KBM-7 (cell line): ENCODE data around the gene MSL1.

Experiments
- DNase-seq: peaks from one replicate; pipeline ENCODE4 v3.0.0-alpha.2; 2015
- in situ Hi-C: fragments of 300-500 bp; cut with MboI; formaldehyde crosslinking; loops from 2 replicates; pipeline ENCODE4 v1.14.3; 2020; ENCODE audit warnings: low sequenced_read_pairs, low pct_unique_long_range_greater_than_20kb, mixed read lengths

The MSL1 gene, protein sequence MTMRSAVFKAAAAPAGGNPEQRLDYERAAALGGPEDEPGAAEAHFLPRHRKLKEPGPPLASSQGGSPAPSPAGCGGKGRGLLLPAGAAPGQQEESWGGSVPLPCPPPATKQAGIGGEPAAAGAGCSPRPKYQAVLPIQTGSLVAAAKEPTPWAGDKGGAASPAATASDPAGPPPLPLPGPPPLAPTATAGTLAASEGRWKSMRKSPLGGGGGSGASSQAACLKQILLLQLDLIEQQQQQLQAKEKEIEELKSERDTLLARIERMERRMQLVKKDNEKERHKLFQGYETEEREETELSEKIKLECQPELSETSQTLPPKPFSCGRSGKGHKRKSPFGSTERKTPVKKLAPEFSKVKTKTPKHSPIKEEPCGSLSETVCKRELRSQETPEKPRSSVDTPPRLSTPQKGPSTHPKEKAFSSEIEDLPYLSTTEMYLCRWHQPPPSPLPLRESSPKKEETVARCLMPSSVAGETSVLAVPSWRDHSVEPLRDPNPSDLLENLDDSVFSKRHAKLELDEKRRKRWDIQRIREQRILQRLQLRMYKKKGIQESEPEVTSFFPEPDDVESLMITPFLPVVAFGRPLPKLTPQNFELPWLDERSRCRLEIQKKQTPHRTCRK

DNA sequence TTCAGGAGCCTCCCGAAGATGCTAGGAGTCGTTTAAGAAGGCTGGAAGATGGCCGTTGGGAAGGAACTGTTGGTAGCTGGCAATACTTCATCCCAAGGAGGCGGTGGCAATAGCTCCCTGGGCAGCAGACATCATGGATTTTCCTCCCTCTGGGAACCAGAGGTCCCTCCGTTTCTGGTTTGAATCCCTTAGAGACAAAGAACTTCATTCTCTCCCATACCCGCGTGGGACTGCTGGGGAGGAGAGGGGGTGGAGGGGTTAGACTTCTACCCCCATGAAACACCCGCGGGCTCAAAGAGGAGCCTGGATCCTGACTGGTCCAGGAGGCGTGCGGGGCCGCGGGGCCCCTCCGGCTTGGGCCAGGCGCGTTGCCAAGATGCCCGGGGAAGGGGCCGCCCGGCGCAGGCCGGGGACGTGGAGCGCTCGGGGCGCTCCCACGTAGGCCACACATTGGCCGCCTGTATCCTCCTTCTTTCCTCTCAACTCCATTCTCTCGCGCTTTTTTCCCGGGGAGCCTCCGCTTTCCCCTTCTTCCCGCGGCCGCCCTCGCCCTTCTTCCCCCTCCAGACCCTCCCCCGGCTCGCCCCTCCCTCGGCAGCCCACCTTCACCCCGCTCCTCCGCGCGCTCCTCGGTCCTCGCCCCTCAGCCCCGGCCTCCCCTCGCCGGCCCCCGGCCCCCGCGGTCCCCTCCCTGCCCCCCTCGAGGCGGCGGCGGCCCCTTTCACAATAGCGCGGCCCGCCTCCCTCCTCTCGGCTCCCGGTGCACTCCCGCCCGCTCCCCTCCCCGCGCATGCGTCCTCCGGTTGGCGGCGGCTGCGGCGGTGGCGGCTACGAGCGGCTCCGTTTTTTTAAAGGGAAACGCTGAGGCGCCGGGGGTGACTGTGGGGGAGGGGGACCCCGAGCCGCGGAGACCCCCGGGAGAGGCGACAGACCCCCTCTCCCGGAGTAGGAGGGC lies at the start of gene MSL1:
Gene MSL1 (plus strand): TSS at position 791 of the 955 bp plus-strand sequence. CDS start 642 bp downstream, outside the sequence.
- peak; percentile 68 for DNase-seq
- in situ Hi-C loops: no loop called here

DNA sequence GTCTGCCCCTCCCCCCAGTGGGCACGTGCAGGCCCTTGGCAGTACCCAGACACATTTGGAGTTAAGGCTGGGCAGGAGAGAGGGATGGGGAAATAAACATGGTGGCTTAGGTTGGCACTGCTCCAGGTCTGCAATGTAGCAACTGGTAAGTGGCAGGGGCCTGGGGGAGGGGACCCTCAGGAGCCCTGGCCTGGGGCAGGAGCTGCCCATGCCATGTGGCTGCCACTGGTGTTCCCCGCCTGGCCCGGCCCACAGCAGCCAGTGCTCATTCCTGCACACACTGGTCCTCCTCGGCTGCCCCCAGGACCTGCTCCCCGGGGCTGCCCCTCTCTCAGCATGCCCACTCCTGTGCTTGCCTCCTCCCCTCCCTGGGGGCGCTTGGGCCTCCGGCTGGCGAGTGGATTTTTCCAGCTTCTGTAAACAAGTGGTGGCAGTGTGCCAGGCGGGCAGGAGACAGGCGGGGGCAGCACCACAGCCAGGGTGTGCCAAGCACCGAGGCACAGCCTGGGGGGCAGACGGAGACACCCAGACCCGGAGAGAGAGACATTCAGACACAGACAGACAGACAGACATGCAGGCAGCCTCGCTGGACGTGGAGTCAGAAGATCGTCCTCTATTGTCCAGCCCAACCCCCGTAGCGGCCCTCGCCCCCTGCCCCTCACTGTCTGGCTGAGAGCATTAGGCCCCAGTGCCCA lies 49.6 kb upstream of the MSL1 start:
- in situ Hi-C loops: no loop called here

DNA sequence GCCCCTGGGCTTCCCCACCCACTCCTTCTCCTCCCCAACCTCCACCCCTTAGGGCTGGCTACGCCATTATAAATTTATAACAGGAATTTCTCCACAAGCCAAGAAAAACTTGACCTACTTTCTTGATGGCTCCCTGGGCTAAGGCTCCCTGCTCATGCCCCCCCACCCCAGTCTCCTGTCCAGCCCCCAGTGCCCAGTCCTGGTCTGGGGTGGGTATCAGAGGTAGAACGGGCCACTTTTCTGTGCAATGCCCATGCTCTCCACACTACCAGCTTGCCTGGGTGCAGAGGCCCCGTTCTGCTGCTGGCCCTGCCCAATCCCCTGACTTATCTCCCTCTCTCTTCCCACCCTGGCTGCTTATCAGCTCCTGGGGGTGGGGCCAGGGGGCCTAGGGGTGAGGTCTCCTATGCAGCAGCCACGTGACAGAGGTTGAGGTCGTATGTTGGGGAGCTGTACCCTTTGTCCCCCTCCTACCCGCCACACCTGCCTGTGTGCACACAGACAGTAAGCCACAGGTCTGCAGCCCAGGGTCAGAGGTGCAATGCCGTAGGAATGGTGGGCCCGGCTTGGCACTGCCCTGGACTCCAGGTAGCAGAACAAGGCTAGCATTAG lies 48.9 kb upstream of the MSL1 start:
- no peak for DNase-seq
- in situ Hi-C loops: no loop called here

More for the DNA sequence above, 49.6 kb upstream of the MSL1 start:
- DNase-seq: peak; percentile 13

DNA sequence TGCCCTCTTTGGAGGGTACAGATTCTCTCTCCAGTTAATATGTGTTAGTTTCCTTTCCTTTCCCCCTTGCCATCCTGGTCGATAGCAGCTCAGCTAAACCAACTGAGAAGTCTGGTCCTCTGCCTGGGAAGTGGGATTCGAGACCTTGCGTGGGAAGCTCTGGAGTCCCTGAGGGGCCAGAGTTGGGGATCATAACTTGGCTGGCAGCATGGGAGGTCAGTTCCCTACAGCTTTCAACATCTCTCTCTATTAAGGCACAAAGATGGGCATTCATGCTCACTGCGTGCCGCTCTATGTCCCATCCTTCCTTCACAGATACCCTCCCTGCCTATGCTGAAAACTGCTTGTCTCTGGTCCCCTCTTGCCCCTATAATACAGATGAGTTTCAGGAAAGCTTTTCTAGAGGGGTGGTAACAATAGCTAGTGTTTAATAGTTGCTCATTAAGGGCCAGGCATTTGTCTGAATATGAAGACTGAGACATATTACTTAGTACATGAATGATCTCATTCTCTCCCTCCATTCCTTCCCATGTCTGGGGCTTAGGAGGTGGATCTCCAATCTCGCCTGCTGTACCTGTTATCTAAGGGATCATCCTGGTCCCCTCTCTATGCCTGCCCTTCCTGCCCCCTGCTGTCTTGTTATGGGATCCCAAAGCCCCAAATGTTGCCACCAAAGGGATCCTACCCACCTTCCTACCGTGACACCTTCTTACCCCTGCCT lies 48.2 kb upstream of the MSL1 start:
- in situ Hi-C loops: no loop called here

DNA sequence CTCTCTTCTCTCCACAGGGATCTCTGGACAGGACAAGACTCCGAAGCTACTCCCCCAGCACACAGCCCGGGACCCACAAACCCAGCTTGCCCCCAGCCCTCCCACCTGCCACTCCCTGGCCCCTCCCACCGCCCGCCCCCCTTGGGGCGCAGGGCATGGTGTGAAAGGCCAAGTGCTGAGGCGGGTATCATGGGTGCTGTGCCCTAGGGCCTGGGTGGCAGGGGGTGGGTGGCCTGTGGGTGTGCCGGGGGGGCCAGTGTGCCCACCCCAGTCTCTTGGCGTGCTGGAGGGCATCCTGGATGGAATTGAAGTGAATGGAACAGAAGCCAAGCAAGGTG lies 47.6 kb upstream of the MSL1 start:
- DNase-seq: no peak
- in situ Hi-C loops: no loop called here

More for the DNA sequence above, 48.2 kb upstream of the MSL1 start:
- DNase-seq: no peak

DNA sequence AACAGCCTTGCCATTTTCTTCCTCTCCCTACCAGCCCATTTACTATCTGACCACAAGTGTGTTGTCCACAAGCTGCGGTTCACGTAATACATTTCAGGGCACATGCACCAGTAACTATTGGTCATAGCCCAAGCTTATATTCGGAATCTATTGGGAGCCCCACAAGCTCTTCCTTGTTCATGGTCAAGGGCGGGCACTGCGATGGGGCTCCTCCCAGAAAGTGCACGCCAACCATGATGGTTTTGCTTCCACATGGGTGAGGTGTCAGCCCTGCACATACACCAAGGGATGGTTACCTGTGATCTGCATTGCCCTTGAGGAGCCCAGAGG lies 46.9 kb upstream of the MSL1 start:
- no peak for DNase-seq
- in situ Hi-C loops: no loop called here

DNA sequence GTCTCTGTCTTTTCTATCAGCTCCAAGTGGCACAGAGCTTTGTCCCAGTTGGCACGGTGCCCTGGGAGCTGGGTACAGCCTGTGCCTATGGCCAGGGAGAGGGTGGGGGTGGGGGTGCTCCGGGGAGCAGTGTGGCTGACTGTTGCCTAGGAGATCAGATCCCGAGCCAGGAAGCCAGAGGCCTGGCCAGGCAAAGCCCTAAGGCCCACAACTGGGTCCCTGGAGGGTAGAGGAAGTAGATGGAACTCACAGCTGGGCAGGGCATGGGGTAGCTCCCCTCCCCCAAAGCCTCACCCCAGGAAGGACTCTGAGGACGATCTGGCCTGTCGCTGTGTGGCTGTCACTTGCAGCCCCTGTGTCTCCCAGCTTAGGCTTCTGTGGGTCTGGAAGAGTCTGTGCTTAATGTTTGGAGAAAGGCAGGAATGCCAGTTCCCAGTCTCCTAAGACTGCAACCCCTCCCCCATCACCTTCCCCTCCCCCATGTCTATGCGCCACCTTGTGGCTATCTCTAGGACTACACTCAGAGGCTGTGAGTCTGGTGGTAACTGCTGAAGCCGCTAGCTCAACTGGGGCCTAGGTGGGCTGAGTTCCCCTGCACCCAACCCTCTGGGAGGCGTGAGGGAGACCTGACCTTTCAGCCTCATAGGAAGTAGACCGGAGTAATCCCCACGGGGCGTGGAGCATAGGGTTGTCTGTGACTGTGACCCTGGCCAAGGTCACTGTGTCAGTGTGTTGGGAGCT lies 46.4 kb upstream of the MSL1 start:
- peak; percentile 78 for DNase-seq
- in situ Hi-C loops: no loop called here

DNA sequence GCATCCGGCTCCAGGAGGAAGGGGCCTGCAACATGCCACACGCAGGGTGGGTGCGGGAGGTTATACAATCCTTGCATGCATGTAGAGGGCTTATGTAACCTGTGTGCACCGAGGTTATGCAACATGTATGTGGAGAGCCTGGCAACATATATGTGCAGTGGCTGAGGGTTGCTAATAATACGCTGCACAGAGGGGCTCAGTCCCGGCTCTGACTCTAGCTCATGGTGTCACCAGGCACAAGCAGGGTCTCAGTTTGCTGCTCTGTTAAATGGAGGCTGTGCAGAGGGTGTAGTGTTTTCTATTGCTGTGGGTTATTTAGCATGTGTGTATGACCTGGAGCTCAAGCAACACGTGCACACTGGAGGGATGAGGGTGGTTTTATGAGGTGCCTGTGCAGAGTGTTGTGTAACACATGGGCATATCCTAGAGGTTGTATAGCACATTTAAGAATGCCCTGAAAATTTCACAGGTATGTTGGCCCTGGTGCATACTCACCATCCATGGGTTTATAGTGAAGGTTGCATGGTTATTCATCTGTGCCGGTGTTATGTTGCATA lies 45.8 kb upstream of the MSL1 start:
- DNase-seq: no peak
- in situ Hi-C loops: no loop called here

DNA sequence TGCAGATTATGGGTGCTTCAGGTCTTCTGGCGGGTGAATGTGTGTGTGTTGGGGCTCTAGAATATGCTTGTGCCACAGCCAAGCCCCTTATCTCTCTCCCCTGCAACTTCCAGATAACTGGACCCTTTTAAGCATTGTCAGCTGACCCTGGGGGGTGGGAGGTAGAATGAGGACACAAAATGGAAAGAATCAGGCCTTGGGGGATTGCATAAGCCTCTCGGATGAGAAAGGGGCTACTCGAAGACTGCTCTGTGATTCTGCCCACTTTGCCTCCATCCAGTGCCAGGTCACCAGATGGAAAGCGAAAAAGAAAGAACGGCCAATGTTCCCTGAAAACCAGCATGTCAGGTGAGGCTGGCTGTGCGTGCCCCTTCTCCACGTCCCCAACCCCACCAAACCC lies 45.2 kb upstream of the MSL1 start:
- DNase-seq: no peak
- in situ Hi-C loops: no loop called here

DNA sequence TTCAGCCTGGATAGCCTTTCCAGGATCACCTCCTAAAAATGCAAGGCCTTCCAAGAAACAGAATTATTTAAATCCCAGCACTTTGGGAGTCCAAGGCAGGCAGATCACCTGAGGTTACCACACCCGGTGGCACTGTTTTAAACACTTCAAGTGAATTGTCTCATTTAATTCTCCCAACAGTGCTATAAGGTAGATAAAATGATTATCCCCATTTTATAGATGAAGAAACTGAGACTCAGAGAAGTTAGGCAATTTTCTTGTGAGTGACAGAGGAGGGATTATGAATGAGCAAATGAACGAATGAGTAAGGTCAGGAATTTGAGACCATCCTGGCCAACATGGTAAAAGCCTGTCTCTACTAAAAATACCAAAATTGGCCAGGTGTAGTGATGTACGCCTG lies 42.2 kb upstream of the MSL1 start:
- in situ Hi-C loops: no loop called here
- DNase-seq: no peak

DNA sequence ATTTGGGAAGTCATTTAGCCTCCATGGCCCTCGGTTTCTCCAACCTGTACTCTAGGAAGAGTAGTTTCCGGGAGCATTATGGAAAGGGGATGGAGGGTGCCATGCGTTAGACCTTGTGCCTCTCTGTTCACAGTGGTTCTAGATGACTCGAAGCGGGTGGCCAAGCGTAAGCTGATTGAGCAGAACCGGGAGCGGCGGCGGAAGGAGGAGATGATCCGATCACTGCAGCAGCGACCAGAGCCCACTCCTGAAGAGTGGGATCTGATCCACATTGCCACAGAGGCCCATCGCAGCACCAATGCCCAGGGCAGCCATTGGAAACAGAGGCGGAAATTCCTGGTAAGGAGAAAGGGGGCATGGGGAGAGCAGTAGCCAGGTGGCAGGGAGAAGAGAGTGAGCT lies 37.3 kb upstream of the MSL1 start:
- no peak for DNase-seq
- in situ Hi-C loops: no loop called here

DNA sequence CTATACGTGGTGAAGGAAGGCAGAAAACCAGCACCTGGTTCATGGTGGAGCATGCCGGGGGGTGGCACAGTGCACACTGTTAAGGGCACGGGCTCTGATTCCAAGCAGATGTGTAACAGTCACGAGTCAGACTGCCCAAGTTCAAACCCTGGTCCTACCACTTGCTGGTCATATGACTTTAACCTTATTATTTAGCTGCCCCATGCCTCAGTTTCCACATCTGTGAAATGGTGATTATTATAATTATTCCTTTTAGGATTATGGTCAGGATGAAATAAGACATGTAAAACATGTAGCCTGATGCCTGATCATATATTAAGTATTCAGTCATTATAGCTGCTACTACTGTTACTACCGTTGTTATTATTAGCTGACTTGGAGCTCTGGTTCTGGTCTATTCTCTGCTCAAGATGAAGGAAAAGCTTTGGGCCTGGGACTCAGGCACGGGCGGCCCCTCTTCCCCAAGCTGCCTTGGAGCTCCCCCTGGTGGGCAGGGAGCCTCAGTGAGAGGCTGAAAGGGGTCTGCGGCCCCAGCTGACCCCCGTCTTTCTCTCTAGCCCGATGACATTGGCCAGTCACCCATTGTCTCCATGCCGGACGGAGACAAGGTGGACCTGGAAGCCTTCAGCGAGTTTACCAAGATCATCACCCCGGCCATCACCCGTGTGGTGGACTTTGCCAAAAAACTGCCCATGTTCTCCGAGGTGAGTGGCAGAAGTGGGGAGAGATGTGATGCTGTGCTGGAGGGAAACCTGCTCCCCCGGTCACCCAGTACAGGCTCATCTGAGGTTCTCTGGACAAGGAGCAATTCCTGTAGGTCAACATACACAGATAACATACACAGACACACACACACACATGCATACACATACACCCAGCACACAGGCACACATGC lies 35.4 kb upstream of the MSL1 start:
- peak; percentile 50 for DNase-seq
- in situ Hi-C loops: no loop called here

DNA sequence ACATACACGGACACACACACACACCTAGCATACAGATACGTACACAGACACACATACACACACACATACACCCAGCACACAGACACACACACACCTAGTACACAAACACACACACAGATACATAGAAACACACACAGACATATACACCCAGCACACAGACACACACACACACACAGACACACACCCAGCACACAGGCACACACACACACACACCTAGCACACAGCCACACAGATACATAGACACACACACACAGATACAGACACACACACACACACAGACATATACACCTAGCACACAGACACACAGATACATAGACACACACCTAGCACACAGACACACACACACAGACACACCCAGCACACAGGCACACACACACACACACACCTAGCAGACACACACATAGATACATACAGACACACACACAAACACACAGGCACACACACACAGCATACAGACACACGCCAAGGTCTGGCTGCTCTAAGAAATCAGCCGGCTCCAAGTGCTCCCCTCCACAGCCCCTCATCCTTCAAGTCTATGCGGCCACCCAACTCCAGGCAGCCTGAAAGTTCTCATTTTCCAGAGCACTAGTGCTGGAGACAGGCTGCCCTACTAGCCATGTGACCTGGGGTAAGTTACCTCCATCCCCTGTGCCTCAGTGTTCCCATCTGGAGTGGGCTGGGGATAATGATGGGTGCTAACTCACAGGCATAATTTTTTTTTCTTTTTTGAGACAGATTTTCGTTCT lies 34.5 kb upstream of the MSL1 start:
- in situ Hi-C loops: no loop called here

DNA sequence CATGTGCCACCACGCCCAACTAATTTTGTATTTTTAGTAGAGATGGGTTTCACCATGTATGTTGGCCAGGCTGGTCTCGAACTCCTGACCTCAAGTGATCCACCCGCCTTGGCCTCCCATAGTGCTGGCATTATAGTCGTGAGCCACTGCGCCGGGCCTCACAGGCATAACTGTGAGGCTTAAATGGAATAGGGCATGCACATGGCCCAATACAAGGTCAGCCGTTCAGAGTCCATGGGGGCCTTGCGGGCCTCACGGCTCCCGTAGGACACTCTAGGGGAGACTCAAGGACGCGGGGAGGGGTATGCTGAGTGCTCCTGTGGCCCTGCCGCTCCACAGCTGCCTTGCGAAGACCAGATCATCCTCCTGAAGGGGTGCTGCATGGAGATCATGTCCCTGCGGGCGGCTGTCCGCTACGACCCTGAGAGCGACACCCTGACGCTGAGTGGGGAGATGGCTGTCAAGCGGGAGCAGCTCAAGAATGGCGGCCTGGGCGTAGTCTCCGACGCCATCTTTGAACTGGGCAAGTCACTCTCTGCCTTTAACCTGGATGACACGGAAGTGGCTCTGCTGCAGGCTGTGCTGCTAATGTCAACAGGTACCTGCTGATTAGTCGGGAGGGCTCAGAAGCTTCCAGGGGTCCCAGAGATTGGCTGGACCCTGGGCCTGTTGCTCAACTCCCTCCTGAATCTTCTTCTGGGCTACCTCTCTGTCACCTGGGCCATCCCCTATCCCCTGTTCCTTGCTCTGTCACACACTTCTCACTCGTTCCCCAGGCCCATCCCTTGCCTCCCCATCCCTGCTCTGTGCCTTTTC lies 33.7 kb upstream of the MSL1 start:
- DNase-seq: no peak
- in situ Hi-C loops: no loop called here

More for the DNA sequence above, 34.5 kb upstream of the MSL1 start:
- no peak for DNase-seq
